Fibroblast of pulmonary artery (primary cell): ENCODE data around the gene ACTR2.

Experiments
- DNase-seq: peaks from one replicate; pipeline ENCODE4 v3.0.0-alpha.2; 2010; ENCODE audit warnings: low read depth
- H3K4me3 ChIP-seq: replicated peaks from 2 replicates; pipeline ENCODE4 v1.5.1; 2011; ENCODE audit warnings: low read depth, mild to moderate bottlenecking, control low read depth, low read length, moderate library complexity
- TF ChIP-seq, protein P1 (sequence below): IDR thresholded peaks from 2 replicates; pipeline ENCODE4 v1.5.1; 2011; ENCODE audit warnings: mild to moderate bottlenecking, control low read depth, low read length, inconsistent platforms; ENCODE audit errors: missing control alignments

The ACTR2 gene

DNA sequence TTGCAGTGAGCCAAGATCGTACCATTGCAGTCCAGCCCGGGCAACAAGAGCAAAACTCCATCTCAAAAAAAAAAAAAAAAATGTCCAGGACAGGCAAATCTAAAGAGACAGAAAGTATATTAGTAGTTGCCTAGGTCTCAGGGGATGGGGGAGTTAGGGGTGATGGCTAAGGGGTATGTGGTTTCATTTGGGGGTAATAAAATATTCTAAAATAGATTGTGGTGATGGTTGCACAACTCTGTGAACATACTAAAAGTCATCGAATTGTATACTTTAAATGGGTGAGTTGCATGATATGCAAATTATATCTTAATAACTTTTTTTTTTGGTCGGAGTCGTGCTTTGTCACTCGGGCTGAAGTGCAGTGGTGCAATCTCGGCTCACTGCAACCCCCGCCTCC is 34.2 kb upstream of the ACTR2 start:
- no peak for DNase-seq
- TF ChIP-seq, protein P1, sequence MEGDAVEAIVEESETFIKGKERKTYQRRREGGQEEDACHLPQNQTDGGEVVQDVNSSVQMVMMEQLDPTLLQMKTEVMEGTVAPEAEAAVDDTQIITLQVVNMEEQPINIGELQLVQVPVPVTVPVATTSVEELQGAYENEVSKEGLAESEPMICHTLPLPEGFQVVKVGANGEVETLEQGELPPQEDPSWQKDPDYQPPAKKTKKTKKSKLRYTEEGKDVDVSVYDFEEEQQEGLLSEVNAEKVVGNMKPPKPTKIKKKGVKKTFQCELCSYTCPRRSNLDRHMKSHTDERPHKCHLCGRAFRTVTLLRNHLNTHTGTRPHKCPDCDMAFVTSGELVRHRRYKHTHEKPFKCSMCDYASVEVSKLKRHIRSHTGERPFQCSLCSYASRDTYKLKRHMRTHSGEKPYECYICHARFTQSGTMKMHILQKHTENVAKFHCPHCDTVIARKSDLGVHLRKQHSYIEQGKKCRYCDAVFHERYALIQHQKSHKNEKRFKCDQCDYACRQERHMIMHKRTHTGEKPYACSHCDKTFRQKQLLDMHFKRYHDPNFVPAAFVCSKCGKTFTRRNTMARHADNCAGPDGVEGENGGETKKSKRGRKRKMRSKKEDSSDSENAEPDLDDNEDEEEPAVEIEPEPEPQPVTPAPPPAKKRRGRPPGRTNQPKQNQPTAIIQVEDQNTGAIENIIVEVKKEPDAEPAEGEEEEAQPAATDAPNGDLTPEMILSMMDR, result no peak

DNA sequence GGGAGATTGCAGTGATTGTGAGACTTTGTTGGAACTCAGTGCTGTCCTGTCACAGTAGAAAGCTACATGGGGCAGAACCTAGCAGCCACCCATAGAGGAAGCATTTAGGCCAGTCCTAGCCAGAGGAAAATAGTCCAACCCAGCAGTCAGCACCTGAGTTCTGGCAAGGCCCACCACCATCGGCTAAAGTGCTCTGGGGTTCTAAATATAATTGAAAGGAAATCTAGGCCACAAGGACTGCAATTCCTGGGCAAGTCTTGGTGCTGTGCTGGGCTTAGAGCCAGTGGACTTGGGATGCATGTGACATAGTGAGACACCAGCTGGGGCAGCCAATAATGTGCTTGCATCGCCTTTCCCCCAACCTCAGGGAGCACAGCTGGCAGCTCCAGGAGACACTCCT is 28.9 kb upstream of the ACTR2 start:
- TF ChIP-seq, protein P1, result no peak
- no peak for DNase-seq

More for the DNA sequence above, 34.2 kb upstream of the ACTR2 start:
- H3K4me3 ChIP-seq, result no peak overlapping the region

DNA sequence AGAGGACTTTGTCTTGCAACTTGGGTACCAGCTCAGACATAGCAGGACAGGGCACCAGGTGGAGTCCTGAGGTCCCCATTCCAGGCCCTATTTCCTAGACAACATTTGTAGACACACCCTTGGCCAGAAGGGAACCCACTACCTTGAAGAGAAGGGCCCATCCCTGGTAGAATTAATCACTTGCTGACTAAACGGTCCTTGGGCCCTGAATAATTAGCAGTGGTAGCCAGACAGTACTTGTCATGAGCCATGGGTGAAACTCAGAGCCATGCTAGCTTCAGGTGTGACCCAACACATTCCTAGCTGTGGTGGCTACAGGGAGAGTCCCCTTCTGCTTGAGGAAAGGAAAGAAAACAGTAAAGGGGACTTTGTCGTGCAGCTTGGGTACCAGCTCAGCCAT is 28.5 kb upstream of the ACTR2 start:
- no peak for DNase-seq
- no peak overlapping the region for H3K4me3 ChIP-seq
- TF ChIP-seq, protein P1, result no peak

More for the DNA sequence above, 28.9 kb upstream of the ACTR2 start:
- no peak overlapping the region for H3K4me3 ChIP-seq

DNA sequence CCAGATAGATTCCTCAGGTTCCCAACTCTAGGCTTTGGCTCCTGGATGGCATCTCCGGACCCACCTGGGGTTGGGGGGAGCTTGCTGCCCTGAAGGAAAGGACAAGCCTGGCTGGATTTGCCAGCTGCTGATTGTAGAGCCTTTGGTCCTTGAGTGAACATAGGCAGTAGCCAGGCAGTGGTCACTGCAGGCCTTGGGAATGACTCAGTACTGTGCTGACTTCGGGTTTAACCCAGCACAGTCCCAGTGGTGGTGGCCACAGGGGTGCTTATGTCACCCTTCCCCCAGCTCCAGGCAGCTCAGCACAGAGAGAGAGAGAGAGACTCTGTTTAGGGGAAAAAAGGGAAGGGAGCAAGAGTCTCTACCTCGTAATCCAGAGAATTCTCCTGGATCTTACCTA is 27.7 kb upstream of the ACTR2 start:
- no peak overlapping the region for H3K4me3 ChIP-seq
- TF ChIP-seq, protein P1, result no peak
- DNase-seq, result no peak

DNA sequence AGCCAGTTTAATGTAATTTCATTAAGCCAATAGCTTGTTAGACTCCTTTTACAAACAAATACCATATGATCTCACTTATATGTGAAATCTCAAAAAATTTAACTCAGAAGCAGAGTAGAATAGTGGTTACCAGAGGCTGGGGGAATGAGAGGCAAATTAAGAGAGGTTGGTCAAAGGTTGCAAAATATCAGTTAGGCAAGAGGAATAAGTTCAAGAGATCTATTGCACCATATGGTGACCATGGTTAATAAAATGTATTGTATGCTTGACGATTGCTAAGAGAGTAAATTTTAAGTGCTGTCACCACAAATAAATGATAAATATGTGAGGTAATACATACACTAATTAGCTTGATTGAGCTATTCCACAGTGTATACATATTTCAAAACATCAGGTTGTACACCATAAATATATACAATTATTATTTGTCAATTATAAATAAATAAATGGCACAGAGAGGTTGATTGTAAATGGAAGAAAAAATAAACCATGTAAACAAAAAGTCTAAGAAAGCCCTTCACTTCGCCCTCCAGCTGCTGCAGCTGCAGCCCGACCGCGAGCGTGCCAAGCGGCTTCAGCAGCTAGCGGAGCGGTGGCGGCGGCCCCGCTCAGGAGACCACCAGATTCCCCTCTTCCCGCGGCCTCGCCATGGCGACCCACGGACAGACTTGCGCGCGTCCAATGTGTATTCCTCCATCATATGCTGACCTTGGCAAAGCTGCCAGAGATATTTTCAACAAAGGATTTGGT is 23.0 kb upstream of the ACTR2 start:
- TF ChIP-seq, protein P1, result no peak
- no peak for DNase-seq
- no peak overlapping the region for H3K4me3 ChIP-seq

DNA sequence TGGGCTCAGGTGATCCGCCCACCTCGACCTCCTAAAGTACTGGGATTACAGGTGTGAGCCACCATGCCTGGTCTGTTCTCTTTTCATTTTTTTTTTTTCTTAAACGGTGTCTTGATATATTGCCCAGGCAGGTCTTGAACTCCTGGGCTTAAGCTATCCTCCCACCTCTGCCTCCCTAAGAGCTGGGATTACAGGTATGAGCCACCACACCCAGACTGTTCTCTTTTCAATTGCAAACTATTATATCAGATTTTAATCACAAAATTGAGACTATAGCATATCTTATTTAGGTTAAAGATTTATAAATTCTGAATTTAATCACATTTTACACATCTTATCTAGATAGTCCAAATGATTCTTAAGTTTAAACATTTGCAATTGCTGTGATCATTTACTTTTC is 15.5 kb upstream of the ACTR2 start:
- TF ChIP-seq, protein P1, result no peak
- no peak overlapping the region for H3K4me3 ChIP-seq
- DNase-seq, result no peak

DNA sequence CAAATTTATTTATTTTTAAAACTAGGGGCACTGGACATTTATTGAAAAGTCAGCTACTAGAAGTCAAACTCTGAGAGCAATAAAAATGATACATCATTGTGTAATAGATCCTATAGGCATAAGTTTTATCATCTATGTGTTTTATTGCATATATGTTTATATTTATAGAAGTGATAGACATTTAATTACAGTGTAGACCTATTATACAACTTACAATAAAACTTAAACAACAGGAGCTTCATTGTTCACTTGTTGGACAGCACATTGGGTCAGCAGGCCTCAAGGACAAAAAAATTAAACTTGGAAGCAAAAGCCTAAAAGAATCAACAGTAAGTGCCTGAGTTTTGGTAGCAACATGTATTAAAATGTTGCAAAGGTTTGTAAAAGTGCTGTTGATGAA is 15.0 kb upstream of the ACTR2 start:
- no peak for DNase-seq
- H3K4me3 ChIP-seq, result no peak overlapping the region
- TF ChIP-seq, protein P1, result no peak
